Activated T-helper 17 cell treated with anti-CD3 and anti-CD28 coated beads, Interleukin-2, amount 50 U/mL, for 72 hours (primary cell): Measurements from ENCODE around the gene SUMO4. TPM values are rescaled to one million over a fixed set of nuclear protein-coding genes. Genes with fewer than 3 reads are reported as not detected.
A peak's percentile ranks its signal among the peaks of the same experiment; 100 is the strongest.

Source experiments
- ATAC-seq: fragments of 150-1000 bp; cut with Tn5 transposase; replicated peaks from 2 replicates; pipeline ENCODE4 v1.10.0; 2021; ENCODE audit warnings: mild to moderate bottlenecking, moderate library complexity
- H3K27ac Mint-ChIP-seq: one replicate; pipeline ENCODE4 v1.8.0; 2022; ENCODE audit warnings: mixed read lengths
- H3K27me3 Mint-ChIP-seq: one replicate; pipeline ENCODE4 v1.8.0; 2022; ENCODE audit warnings: mixed read lengths
- H3K36me3 Mint-ChIP-seq: one replicate; pipeline ENCODE4 v1.8.0; 2022; ENCODE audit warnings: low read depth, mild to moderate bottlenecking, mixed read lengths
- H3K4me1 Mint-ChIP-seq: one replicate; pipeline ENCODE4 v1.8.0; 2022; ENCODE audit warnings: mixed read lengths
- H3K4me3 Mint-ChIP-seq: one replicate; pipeline ENCODE4 v1.8.0; 2022; ENCODE audit warnings: mild to moderate bottlenecking, mixed read lengths
- H3K9me3 Mint-ChIP-seq: one replicate; pipeline ENCODE4 v1.8.0; 2022; ENCODE audit warnings: mixed read lengths
- total RNA-seq, 2 donors: library from RNA; stranded (reverse); gene quantifications; one replicate each; pipeline ENCODE4 v1.2.3, GENCODE V29; 2022

SUMO4 gene
- total RNA-seq, 2 donors from 2014 or later: 16.0 to 16.4 TPM

- peak; percentile 42 for ATAC-seq
- Mint-ChIP-seq H3K27ac (peak overlapping the region; percentile 78), H3K27me3 (no peaks in the 10 kb centered on the region), H3K36me3 (peaks cover 54% of the 10 kb centered on the region), H3K4me3 (peak overlapping the region; percentile 53), H3K9me3 (no peaks in the 10 kb centered on the region), H3K4me1 (peaks cover 33% of the 10 kb centered on the region)
Observed at GRCh38 chr6:149445573-149445972, 45.5 kb downstream of the SUMO4 start.

- Mint-ChIP-seq H3K4me3 (peak overlapping the region; percentile 53), H3K27ac (peak overlapping the region; percentile 80), H3K36me3 (peaks cover 62% of the 10 kb centered on the region), H3K27me3 (no peaks in the 10 kb centered on the region), H3K4me1 (peaks cover 30% of the 10 kb centered on the region), H3K9me3 (no peaks in the 10 kb centered on the region)
- peak; percentile 4 for ATAC-seq
Observed at GRCh38 chr6:149446791-149447376, 46.8 kb downstream of the SUMO4 start.

GRCh38 chr6:149448821-149449453 lies 48.9 kb downstream of the SUMO4 start:
- Mint-ChIP-seq H3K9me3 (no peaks in the 10 kb centered on the region), H3K36me3 (peaks cover 82% of the 10 kb centered on the region), H3K4me1 (peaks cover 20% of the 10 kb centered on the region), H3K27ac (peak overlapping the region; percentile 73), H3K27me3 (no peaks in the 10 kb centered on the region), H3K4me3 (no peak overlapping the region)
- ATAC-seq: peak; percentile 1

DNA sequence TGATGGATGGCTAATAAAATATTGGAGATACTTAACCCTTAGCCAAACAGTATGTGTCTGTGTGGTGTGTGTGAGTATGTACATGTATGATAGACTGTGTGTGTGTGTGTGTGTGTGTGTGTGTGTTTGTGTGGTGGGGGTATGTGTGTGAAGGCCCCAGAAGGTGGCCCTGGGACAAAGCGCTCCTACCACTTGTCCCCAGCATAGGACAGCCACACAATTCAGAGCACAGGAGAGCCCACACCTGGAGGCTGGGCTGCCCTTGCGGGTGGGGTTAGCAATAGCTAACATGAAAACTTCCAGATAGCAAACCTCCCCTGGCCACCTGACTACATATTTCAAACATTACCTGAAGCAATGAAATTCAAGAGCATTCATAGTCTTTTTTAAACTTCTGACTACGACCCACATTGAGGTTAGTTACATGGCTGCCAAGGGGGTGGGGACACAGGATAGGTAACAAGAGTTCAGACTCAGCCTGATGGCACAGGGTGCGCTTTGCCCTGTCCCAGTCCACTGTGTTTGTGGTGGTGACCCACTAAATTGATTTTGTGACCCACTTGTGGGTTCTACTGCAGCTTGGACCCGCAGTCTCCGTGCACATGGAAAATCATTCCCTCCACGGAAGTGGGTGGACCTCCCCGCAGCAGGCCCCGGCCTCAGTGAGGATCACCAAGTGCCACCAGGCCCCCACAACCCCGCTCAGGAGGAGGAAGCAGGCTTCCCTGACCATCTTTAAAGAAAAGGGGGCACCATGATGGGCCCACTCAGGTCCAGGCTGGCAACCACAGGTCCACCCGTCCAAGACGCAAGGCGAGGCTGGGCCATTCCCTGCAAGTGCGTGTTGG lies 50.0 kb downstream of the SUMO4 start:
- H3K27ac Mint-ChIP-seq: peak overlapping the region; percentile 47
- H3K4me1 Mint-ChIP-seq: peaks cover 16% of the 10 kb centered on the region
- no peaks in the 10 kb centered on the region for H3K9me3 Mint-ChIP-seq
- H3K4me3 Mint-ChIP-seq: peak overlapping the region; percentile 11
- H3K27me3 Mint-ChIP-seq: no peaks in the 10 kb centered on the region
- ATAC-seq: no peak
- H3K36me3 Mint-ChIP-seq: peaks cover 87% of the 10 kb centered on the region

Other genes starting within 250 kb of the SUMO4 start
- 100 to 1,000 TPM; 164 to 185 TPM for gene TAB2, start 82.5 kb upstream of the SUMO4 start, total RNA-seq
- gene ZC3H12D, start 84.8 kb downstream of the SUMO4 start, total RNA-seq: 100 to 1,000 TPM; 117 to 254 TPM
- gene PPIL4, start 145.8 kb downstream of the SUMO4 start, total RNA-seq: 10 to 100 TPM; 19.8 to 24.7 TPM
- gene GINM1, start 166.1 kb downstream of the SUMO4 start, total RNA-seq: 10 to 100 TPM; 10.4 to 14.1 TPM
- gene KATNA1, start 248.5 kb downstream of the SUMO4 start, total RNA-seq: 10 to 100 TPM; 12.3 to 18.8 TPM